Right atrium auricular region (tissue), 2 donors: ENCODE measurements around the gene KIRREL3. TPM values are rescaled to one million over a fixed set of nuclear protein-coding genes. Genes with fewer than 3 reads are reported as not detected.

Experiments
- DNase-seq: peaks from one replicate; pipeline ENCODE4 v3.0.0-alpha.2; 2019; ENCODE audit warnings: low spot score
- H3K27ac ChIP-seq, 2 donors: fragments of 200-600 bp; sonication (generic); 1 replicate in 1 of 2; 2 replicates in 1 of 2; pipeline ENCODE4 v1.5.1; 2016 to 2019
- H3K27me3 ChIP-seq, 2 donors: fragments of 200-600 bp; sonication (generic); one replicate each; pipeline versions ENCODE4 v1.5.1 to v1.6.0; 2017 to 2019
- H3K36me3 ChIP-seq: fragments of 200-600 bp; sonication (generic); one replicate; pipeline ENCODE4 v1.5.1; 2016
- H3K4me1 ChIP-seq, 2 donors: fragments of 200-600 bp; sonication (generic); one replicate each; pipeline versions ENCODE4 v1.5.1 to v1.6.0; 2017 to 2019
- H3K4me3 ChIP-seq, 2 donors: fragments of 200-600 bp; sonication (generic); 1 replicate in 1 of 2; 2 replicates in 1 of 2; pipeline ENCODE4 v1.5.1; 2017 to 2019; ENCODE audit warnings: mild to moderate bottlenecking in 1 of 2, moderate library complexity in 1 of 2
- H3K9me3 ChIP-seq, 2 donors: fragments of 200-600 bp; sonication (generic); one replicate each; pipeline ENCODE4 v1.5.1; 2019
- total RNA-seq, 2 donors: library from RNA; depleted of rRNA; stranded (reverse); fragments of >200 nt; gene quantifications; one replicate each; pipeline ENCODE4 v1.1.0, GENCODE V29; 2016
- TF ChIP-seq, protein P1 (sequence below), 2 donors: fragments of 200-600 bp; sonication (generic); IDR thresholded peaks; one replicate each; pipeline ENCODE4 v1.5.1; 2019; ENCODE audit warnings: antibody characterized with exemption in 2 of 2

KIRREL3 gene
- total RNA-seq, 2 donors from 2014 or later: 0.51 to 0.74 TPM

DNA sequence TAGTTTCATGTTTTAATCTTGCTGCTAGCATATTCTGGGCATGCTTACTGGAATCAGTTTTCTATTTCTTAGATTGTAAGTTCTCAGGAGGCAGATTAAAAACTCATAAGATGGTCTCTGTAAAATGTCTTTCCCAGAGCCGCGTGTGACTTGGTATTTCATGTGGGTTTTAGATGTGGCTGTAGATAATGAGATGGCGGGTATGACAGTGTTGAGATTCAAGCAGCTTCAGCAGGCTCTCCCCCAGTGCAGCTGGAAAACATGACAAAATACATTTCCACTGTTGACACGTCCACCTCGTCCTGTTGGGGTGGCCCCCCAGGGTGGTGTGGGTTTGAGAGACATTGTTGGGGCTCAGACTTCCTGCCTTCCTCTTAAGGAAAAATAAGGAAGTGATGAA is 106.8 kb downstream of the KIRREL3 start:
- no peak overlapping the region for H3K4me3 ChIP-seq
- no peak overlapping the region for H3K27ac ChIP-seq
- TF ChIP-seq, protein P1, sequence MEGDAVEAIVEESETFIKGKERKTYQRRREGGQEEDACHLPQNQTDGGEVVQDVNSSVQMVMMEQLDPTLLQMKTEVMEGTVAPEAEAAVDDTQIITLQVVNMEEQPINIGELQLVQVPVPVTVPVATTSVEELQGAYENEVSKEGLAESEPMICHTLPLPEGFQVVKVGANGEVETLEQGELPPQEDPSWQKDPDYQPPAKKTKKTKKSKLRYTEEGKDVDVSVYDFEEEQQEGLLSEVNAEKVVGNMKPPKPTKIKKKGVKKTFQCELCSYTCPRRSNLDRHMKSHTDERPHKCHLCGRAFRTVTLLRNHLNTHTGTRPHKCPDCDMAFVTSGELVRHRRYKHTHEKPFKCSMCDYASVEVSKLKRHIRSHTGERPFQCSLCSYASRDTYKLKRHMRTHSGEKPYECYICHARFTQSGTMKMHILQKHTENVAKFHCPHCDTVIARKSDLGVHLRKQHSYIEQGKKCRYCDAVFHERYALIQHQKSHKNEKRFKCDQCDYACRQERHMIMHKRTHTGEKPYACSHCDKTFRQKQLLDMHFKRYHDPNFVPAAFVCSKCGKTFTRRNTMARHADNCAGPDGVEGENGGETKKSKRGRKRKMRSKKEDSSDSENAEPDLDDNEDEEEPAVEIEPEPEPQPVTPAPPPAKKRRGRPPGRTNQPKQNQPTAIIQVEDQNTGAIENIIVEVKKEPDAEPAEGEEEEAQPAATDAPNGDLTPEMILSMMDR (IDR thresholded peaks at IDR 0.05): no peak

DNA sequence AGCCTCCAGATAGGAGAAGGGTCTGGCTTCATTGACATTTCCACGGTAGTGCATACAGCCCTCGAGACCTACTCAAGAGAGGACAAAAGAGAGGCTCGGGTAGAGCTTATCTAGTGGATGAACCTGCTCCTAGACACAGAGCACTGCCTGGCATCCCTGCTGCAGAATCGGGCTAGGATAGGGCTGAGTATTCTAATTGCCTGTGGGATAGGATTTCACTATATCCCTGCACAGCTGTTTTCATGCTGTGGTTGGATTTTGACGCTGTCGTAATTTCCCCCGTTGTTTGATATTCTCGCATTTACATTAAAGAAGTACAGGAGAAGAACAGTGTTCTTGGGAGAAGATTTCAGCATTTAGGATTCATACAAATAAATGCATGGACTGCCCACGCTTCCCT is 107.8 kb downstream of the KIRREL3 start:
- TF ChIP-seq, protein P1 (IDR thresholded peaks at IDR 0.05): no peak
- H3K27ac ChIP-seq: no peak overlapping the region
- DNase-seq: no peak
- peaks cover 0 to 8% of the 10 kb centered on the region in 2 donors for H3K9me3 ChIP-seq
- no peaks in the 10 kb centered on the region for H3K27me3 ChIP-seq
- peaks cover 0 to 15% of the 10 kb centered on the region in 2 donors for H3K4me1 ChIP-seq
- no peak overlapping the region for H3K4me3 ChIP-seq
- no peaks in the 10 kb centered on the region for H3K36me3 ChIP-seq

More for the DNA sequence above, 106.8 kb downstream of the KIRREL3 start:
- Histone ChIP-seq H3K9me3 (peaks cover 0 to 8% of the 10 kb centered on the region in 2 donors), H3K4me1 (peaks cover 0 to 15% of the 10 kb centered on the region in 2 donors), H3K27me3 (no peaks in the 10 kb centered on the region), H3K36me3 (no peaks in the 10 kb centered on the region)
- DNase-seq: no peak

DNA sequence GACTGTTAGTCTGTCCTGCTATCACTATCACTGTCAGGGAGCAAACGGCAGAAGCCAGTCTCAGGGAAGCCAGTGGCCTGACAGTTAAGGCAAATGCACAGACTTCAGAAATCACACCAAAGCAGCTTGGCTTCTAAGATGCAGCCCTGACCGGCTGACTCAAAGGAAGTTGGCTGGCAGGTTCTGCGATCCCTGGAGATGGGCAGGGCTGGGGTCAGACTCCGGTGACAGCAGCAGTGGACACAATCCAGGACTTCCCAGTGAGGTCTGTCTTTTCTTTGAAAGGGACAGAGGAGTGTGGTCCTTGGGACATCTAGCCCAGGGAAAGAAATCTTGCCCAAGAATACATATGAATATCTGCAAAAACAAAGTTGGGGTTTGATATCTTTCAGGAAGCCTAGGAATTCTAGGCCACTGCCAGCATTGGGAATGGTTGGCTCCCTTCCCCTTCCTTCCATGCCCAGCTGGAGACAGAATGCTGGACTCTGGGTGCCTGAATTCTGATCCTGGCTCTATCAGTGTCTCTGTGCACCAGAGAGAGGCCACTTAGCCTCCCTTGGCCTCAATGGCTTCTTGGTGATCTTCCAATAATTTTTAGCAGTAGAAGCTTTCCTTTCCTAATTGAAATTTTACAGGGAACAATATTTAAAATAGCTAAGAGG is 108.9 kb downstream of the KIRREL3 start:
- H3K36me3 ChIP-seq: no peaks in the 10 kb centered on the region
- peak; percentile 64 for DNase-seq
- H3K27ac ChIP-seq: no peak overlapping the region
- TF ChIP-seq, protein P1 (IDR thresholded peaks at IDR 0.05): no peak
- no peaks in the 10 kb centered on the region for H3K27me3 ChIP-seq
- H3K9me3 ChIP-seq: peaks cover 0 to 8% of the 10 kb centered on the region in 2 donors
- peaks cover 0 to 15% of the 10 kb centered on the region in 2 donors for H3K4me1 ChIP-seq
- H3K4me3 ChIP-seq: no peak overlapping the region

DNA sequence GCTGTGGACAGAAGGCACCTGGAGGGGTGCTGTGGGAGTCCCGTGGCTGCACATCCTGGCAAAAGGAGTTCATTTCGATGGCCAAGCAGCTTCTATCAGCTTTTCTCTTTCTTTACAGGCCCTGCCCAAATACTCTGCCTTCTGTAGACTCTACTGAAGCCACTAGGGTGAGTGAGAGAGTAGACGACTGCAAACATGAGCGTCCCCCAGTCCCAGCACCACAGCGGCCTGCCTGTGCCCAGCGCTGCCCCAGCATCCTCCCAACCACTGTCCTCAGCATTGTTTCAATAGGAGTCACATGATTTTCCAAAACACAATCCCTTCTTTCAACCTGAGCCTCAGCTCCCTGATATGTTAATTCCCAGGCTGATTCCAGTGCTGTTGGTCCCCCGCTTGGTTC is 110.0 kb downstream of the KIRREL3 start:
- DNase-seq: no peak
- TF ChIP-seq, protein P1 (IDR thresholded peaks at IDR 0.05): no peak
- H3K4me1 ChIP-seq: peaks cover 0 to 15% of the 10 kb centered on the region in 2 donors
- H3K36me3 ChIP-seq: no peaks in the 10 kb centered on the region
- no peak overlapping the region for H3K27ac ChIP-seq
- H3K4me3 ChIP-seq: no peak overlapping the region
- H3K27me3 ChIP-seq: no peaks in the 10 kb centered on the region
- H3K9me3 ChIP-seq: no peaks in the 10 kb centered on the region

DNA sequence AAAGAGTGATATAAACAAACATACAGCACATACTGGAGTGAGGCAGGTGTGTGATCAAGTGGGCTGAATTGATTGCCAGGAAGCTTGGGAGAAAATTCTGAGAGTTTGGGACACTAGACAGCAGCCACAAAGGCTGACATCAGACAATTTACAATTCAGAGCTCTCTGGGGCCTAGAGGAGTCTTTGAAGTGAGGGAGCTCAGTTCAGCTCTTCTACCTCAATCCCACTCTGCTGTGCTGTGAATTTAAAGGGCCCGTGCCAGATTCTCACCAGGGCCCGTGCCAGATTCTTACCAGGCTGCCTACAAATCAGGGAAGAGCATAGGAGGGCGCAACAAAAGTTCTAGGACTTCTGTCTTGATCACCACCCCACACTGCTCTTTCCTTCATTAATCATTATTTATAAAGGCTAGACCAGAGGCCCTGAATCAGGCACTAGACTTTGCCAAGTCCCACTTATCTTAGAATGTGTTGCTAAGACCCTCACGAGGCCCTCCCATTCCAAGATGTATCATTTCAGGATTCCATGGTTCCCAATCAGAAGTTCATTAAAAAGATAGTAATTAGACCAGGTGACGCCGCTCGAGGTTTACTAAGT is 112.4 kb downstream of the KIRREL3 start:
- H3K9me3 ChIP-seq: no peaks in the 10 kb centered on the region
- TF ChIP-seq, protein P1 (IDR thresholded peaks at IDR 0.05): no peak
- H3K36me3 ChIP-seq: no peaks in the 10 kb centered on the region
- H3K27me3 ChIP-seq: no peaks in the 10 kb centered on the region
- no peak overlapping the region for H3K27ac ChIP-seq
- H3K4me1 ChIP-seq: peaks cover 0 to 15% of the 10 kb centered on the region in 2 donors
- DNase-seq: no peak
- no peak overlapping the region for H3K4me3 ChIP-seq
